Suprapubic skin (tissue), 3 donors: ENCODE measurements around the gene AGBL1.

Source experiments
- POLR2AphosphoS5 ChIP-seq, 3 donors: sonication (generic); formaldehyde crosslinking; IDR thresholded peaks; one replicate each; pipeline ENCODE4 v1.6.1; 2017; ENCODE audit warnings: antibody characterized with exemption in 3 of 3
- TF ChIP-seq, protein P1 (sequence below), 2 donors: fragments of 200-600 bp in 1 of 2; fragments of 450-650 bp in 1 of 2; sonication (generic) in 1 of 2; IDR thresholded peaks; one replicate each; pipeline ENCODE4 v1.5.1; 2016 to 2019; ENCODE audit warnings: antibody characterized with exemption in 2 of 2, mild to moderate bottlenecking in 1 of 2, moderate library complexity in 1 of 2

DNA sequence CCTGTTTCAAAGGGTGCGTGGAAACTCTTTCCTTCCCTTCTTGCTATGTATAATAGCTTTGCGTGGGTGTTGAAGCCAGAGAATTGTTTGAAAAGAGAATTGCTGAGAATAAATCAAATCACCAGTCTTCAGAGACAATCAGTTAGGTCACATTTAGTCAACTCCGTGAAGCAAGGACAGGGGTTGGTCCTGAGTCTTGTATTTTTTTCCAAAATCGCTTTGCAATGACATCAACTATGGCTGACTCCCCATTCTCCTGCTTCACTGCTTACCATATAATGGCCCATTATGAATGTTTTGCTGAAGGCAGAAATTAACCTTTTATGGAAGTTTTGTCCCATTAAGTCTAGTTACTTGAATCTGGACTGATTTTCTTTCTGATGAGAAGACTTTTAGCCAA is 852.8 kb downstream of the AGBL1 start:
- TF ChIP-seq, protein P1, sequence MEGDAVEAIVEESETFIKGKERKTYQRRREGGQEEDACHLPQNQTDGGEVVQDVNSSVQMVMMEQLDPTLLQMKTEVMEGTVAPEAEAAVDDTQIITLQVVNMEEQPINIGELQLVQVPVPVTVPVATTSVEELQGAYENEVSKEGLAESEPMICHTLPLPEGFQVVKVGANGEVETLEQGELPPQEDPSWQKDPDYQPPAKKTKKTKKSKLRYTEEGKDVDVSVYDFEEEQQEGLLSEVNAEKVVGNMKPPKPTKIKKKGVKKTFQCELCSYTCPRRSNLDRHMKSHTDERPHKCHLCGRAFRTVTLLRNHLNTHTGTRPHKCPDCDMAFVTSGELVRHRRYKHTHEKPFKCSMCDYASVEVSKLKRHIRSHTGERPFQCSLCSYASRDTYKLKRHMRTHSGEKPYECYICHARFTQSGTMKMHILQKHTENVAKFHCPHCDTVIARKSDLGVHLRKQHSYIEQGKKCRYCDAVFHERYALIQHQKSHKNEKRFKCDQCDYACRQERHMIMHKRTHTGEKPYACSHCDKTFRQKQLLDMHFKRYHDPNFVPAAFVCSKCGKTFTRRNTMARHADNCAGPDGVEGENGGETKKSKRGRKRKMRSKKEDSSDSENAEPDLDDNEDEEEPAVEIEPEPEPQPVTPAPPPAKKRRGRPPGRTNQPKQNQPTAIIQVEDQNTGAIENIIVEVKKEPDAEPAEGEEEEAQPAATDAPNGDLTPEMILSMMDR (IDR thresholded peaks at IDR 0.05), result no peak
- no peak for TF ChIP-seq POLR2AphosphoS5 (IDR thresholded peaks at IDR 0.05)
